Measurements from ENCODE around the gene CLCNKB. TPM values are rescaled to one million over a fixed set of nuclear protein-coding genes. Genes with fewer than 3 reads are reported as not detected.

The CLCNKB gene
- total RNA-seq, 2 experiments from 2014 or later, result not detected

DNA sequence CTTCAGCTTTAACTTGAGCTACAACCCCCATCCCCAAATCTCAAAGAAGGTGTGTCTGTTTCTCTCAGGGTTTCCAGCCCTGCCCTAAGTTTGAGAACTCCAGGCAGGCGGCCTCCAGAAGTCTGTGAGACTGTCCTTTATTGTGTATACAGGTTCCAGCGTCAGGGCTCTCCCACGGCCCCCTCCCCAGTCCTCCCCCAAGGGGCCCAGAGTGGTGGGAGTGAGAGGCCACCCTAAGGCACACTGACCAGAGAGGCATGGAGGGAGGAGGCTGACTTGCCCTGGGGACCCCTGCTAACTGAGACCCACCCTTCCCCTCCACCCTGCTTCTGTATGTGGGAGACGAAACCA, 29.7 kb upstream of the CLCNKB start:
- Mint-ChIP-seq H3K4me3 (no peak overlapping the region), H3K36me3 (ENCODE audit: low read depth) (no peaks in the 10 kb centered on the region), H3K9me3 (no peaks in the 10 kb centered on the region), H3K27me3 (peaks cover 5% of the 10 kb centered on the region), H3K27ac (no peak overlapping the region), H3K4me1 (ENCODE audit: low read depth) (peaks cover 12% of the 10 kb centered on the region)
- ChIA-PET CTCF (interaction anchor here (0.8 to 1.5 kb wide), 3 partner anchors 42 to 222 kb away, joined by 3 to 4 read pairs (median 4); no protein-coding TSS in a partner anchor), POLR2A (no interaction called here)
- ATAC-seq (no peak), DNase-seq (no peak)
- intact Hi-C loops (cut with micrococcal nuclease), result no loop called here
- TF ChIP-seq, protein P1, sequence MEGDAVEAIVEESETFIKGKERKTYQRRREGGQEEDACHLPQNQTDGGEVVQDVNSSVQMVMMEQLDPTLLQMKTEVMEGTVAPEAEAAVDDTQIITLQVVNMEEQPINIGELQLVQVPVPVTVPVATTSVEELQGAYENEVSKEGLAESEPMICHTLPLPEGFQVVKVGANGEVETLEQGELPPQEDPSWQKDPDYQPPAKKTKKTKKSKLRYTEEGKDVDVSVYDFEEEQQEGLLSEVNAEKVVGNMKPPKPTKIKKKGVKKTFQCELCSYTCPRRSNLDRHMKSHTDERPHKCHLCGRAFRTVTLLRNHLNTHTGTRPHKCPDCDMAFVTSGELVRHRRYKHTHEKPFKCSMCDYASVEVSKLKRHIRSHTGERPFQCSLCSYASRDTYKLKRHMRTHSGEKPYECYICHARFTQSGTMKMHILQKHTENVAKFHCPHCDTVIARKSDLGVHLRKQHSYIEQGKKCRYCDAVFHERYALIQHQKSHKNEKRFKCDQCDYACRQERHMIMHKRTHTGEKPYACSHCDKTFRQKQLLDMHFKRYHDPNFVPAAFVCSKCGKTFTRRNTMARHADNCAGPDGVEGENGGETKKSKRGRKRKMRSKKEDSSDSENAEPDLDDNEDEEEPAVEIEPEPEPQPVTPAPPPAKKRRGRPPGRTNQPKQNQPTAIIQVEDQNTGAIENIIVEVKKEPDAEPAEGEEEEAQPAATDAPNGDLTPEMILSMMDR (IDR thresholded peaks at IDR 0.05), result no peak

DNA sequence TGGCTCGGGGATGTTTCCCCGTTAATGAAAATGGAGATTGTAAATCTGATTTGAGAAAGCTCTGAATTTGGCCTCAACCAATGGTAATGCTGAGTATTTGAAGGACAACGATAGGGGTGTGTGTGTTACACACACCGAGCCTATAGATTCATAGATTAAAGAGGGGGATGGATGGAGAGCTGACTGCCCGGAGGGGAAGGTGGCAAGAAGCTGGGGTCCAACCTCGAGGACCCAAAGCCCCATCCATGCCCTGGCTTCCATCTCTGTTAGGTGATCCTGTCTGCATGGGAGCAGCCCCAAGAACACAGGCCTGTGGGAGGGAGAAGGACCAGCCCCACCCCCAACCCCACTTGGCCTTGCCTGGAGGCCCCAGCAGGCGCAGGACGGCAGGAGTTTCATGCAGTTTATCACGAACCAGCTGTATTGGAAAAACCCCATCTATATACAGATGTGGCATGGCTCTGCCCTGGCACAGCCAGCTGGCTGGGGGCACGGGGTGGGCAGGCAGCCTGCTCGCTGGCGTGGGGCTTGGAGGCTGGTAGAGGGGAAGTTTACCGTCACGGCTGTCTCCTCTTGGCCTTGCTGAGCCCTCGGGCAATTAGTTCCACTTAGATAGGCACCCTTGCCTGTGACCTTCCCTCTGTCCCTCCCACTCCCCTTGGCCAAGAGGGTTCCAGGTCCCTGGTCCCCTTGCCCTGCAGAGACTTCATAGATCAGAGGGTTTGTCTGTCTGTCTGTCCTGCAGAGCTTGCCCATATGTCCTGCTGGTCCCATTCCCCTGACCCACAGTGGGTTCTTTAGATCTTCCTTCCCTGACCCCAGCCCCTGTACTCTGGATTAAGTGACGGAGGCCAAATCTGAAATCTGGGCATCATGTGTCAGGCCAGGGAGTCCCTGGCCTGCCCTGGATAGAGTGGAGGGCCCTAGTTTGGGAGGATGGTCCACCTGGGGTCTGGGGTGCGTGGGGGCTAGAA, 28.8 kb upstream of the CLCNKB start:
- peaks cover 12% of the 10 kb centered on the region for H3K4me1 Mint-ChIP-seq (ENCODE audit: low read depth)
- TF ChIP-seq, protein P1 (IDR thresholded peaks at IDR 0.05), result no peak
- ATAC-seq (no peak), DNase-seq (peak; percentile 33)
- peaks cover 5% of the 10 kb centered on the region for H3K27me3 Mint-ChIP-seq
- intact Hi-C loops (cut with micrococcal nuclease), result no loop called here
- ChIA-PET CTCF (interaction anchor here (0.8 to 1.5 kb wide), 5 partner anchors 41 to 223 kb away, joined by 3 to 4 read pairs (median 3); no protein-coding TSS in a partner anchor), POLR2A (no interaction called here)
- H3K4me3 Mint-ChIP-seq, result no peak overlapping the region
- H3K9me3 Mint-ChIP-seq, result no peaks in the 10 kb centered on the region
- no peak overlapping the region for H3K27ac Mint-ChIP-seq
- no peaks in the 10 kb centered on the region for H3K36me3 Mint-ChIP-seq (ENCODE audit: low read depth)

DNA sequence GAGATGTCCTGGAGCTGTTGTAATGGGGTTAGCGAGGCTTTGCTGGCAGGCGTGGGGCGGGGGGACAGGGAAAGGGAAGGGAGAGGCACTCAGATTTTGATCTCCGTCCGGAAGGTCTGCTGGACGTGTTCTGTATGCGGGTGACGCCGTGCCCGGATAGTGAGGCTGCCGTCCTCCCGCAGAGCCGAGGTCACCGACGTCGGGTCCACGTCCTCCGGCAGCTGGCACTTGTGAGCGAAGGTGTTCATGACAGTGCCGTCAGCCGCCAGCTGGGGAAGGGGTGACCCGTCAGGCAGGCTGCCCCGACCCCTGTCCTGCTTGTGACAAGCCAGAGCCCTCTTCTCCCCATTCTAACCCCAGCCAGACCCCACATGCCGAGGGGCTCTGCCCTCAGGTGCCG, 28.1 kb upstream of the CLCNKB start:
- H3K4me1 Mint-ChIP-seq (ENCODE audit: low read depth), result peaks cover 12% of the 10 kb centered on the region
- DNase-seq, result no peak
- ChIA-PET POLR2A (no interaction called here), CTCF (interaction anchor here (1.0 kb wide), 1 partner anchor 40 kb away, joined by 3 read pairs; no protein-coding TSS in a partner anchor)
- H3K27me3 Mint-ChIP-seq, result peaks cover 5% of the 10 kb centered on the region
- H3K9me3 Mint-ChIP-seq, result no peaks in the 10 kb centered on the region
- ATAC-seq, result no peak
- TF ChIP-seq, protein P1 (IDR thresholded peaks at IDR 0.05), result no peak
- H3K27ac Mint-ChIP-seq, result no peak overlapping the region
- no peaks in the 10 kb centered on the region for H3K36me3 Mint-ChIP-seq (ENCODE audit: low read depth)
- intact Hi-C loops (cut with micrococcal nuclease), result no loop called here
- H3K4me3 Mint-ChIP-seq, result no peak overlapping the region

DNA sequence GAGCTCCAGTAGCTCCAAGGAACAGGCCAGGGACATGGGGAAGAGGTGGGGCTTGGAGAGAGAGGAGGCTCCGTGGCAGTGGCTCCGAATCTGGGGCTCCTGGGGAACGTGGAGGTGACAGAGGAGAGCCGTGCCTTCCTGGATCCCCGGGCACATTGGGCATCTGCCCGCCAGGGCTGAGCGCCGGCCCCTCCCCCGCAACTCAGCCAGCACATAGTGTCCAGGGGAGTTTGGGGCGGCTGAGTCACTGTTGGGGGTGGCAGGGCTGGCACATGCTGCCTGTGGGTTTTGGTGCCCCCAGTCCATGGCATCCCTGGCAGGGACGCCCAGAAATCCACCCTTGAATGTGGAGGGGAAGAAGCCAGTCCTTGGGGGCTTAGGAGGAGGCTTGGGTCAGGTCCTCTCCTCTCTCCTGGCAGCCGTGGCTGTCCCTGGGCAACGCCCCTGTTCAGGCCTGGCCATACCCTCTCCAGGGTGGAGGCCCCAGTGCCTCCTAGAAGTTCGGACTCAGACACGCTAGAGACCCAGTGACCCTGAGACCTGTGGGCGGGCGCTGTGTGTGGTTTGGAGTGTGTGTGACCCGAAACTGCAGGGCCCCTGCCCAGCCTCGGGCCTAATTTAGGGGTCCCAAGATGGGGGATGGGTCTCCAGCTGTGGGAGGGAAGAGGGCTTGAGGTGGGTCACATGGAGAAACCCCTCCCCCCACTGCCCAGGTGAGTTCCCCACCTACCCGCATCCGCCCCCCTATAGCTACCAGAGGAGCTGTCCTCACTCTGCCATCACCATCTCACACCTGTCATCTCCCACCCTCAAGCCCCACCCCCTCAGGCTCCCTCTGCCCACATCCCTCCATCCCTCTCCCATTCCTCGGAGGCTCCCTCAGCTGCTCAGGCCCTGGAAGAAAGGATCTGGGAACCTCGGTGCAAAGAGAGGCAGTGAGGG, 27.4 kb upstream of the CLCNKB start:
- intact Hi-C loops (cut with micrococcal nuclease), result no loop called here
- POLR2A ChIA-PET, result no interaction called here

More for the DNA sequence above, 27.4 kb upstream of the CLCNKB start:
- H3K27ac Mint-ChIP-seq, result no peak overlapping the region
- CTCF ChIA-PET, result interaction anchor here (0.5 to 2.4 kb wide), 5 partner anchors 8 to 177 kb away, joined by 3 to 9 read pairs (median 3); no protein-coding TSS in a partner anchor
- H3K9me3 Mint-ChIP-seq, result no peaks in the 10 kb centered on the region
- DNase-seq (no peak), ATAC-seq (no peak)
- peaks cover 4% of the 10 kb centered on the region for H3K27me3 Mint-ChIP-seq
- no peak overlapping the region for H3K4me3 Mint-ChIP-seq
- no peaks in the 10 kb centered on the region for H3K36me3 Mint-ChIP-seq (ENCODE audit: low read depth)
- TF ChIP-seq, protein P1 (IDR thresholded peaks at IDR 0.05), result no peak
- H3K4me1 Mint-ChIP-seq (ENCODE audit: low read depth), result peaks cover 12% of the 10 kb centered on the region
